ENCODE results near the gene POLR1B. TPM values are rescaled to one million over a fixed set of nuclear protein-coding genes. Genes with fewer than 3 reads are reported as not detected.

Gene POLR1B
- total and polyA plus RNA-seq, 5 donors = 3.1 to 13.8 (median 10.2) TPM

GRCh38 chr2:112583497-112584133, 41.4 kb downstream of the POLR1B start:
- peak overlapping the region; percentile 83 for H3K27ac ChIP-seq (ENCODE audit: low read length)
- ATAC-seq (peak in 1 of 2 donors; percentile 3), DNase-seq (no peak)
- WGBS = 33% methylated on average over 19 of the region's 19 CpGs
- peak overlapping the region; percentile 85 for H3K4me3 ChIP-seq (ENCODE audit: low read length)
- H3K4me1 ChIP-seq (ENCODE audit: control insufficient read depth, insufficient read depth, low read length) = peaks cover 7% of the 10 kb centered on the region
- intact Hi-C loops (cut with DNase I) = loop anchor here in 1 of 4 donors (5.0 kb wide), 1 partner anchor 101 kb away; the partner anchor contains the start of gene TTL
- no peaks in the 10 kb centered on the region for H3K27me3 ChIP-seq (ENCODE audit: control insufficient read depth, insufficient read depth)
- H3K9me3 ChIP-seq (ENCODE audit: control insufficient read depth, low read length) = no peaks in the 10 kb centered on the region

GRCh38 chr2:112584134-112584890, 42.0 kb downstream of the POLR1B start, which contains the start of gene CHCHD5:
Gene CHCHD5 (plus strand): TSS chr2:112584609. CDS start chr2:112584648, 39 bp downstream.
- peak within 1 kb of the TSS; percentile 99 for H3K27ac ChIP-seq (ENCODE audit: low read length)
- intact Hi-C loops (cut with DNase I) = loop anchor here in 1 of 4 donors (5.0 kb wide), 1 partner anchor 102 kb away; the partner anchor contains the start of gene TTL
- H3K9me3 ChIP-seq (ENCODE audit: control insufficient read depth, low read length) = no peaks in the 10 kb centered on the region
- H3K4me3 ChIP-seq (ENCODE audit: low read length) = peak within 1 kb of the TSS; percentile 85
- H3K4me1 ChIP-seq (ENCODE audit: control insufficient read depth, insufficient read depth, low read length) = peaks cover 7% of the 10 kb centered on the region
- DNase-seq (peak; percentile 97 to 98 (median 98)), ATAC-seq (peak; percentile 93 to 95)
- H3K27me3 ChIP-seq (ENCODE audit: control insufficient read depth, insufficient read depth) = no peaks in the 10 kb centered on the region
- WGBS = under 1% methylated on average over 54 of the region's 54 CpGs

GRCh38 chr2:112584891-112585250, 42.6 kb downstream of the POLR1B start:
- Histone ChIP-seq H3K27ac (ENCODE audit: low read length) (peak overlapping the region; percentile 99), H3K4me3 (ENCODE audit: low read length) (peak overlapping the region; percentile 85), H3K4me1 (ENCODE audit: control insufficient read depth, insufficient read depth, low read length) (peaks cover 7% of the 10 kb centered on the region), H3K27me3 (ENCODE audit: control insufficient read depth, insufficient read depth) (no peaks in the 10 kb centered on the region), H3K9me3 (ENCODE audit: control insufficient read depth, low read length) (no peaks in the 10 kb centered on the region)
- 63% methylated on average over 3 of the region's 3 CpGs for WGBS
- ATAC-seq = no peak
- no peak for DNase-seq
- intact Hi-C loops (cut with DNase I) = loop anchor here in 1 of 4 donors (5.0 kb wide), 1 partner anchor 103 kb away; the partner anchor contains the start of gene TTL

- 97% methylated on average over 3 of the region's 3 CpGs for WGBS
- peak overlapping the region; percentile 85 for H3K4me3 ChIP-seq (ENCODE audit: low read length)
- H3K4me1 ChIP-seq (ENCODE audit: control insufficient read depth, insufficient read depth, low read length) = peaks cover 7% of the 10 kb centered on the region
- intact Hi-C loops (cut with DNase I) = no loop called here
- no peak for DNase-seq
- peak overlapping the region; percentile 99 for H3K27ac ChIP-seq (ENCODE audit: low read length)
- no peaks in the 10 kb centered on the region for H3K27me3 ChIP-seq (ENCODE audit: control insufficient read depth, insufficient read depth)
- no peaks in the 10 kb centered on the region for H3K9me3 ChIP-seq (ENCODE audit: control insufficient read depth, low read length)
- no peak for ATAC-seq
Measured at GRCh38 chr2:112585400-112585799, 43.1 kb downstream of the POLR1B start.

GRCh38 chr2:112585873-112586464, 43.7 kb downstream of the POLR1B start:
- intact Hi-C loops (cut with DNase I) = no loop called here
- no peak overlapping the region for H3K27ac ChIP-seq (ENCODE audit: low read length)
- peaks cover 7% of the 10 kb centered on the region for H3K4me1 ChIP-seq (ENCODE audit: control insufficient read depth, insufficient read depth, low read length)
- H3K27me3 ChIP-seq (ENCODE audit: control insufficient read depth, insufficient read depth) = no peaks in the 10 kb centered on the region
- no peaks in the 10 kb centered on the region for H3K9me3 ChIP-seq (ENCODE audit: control insufficient read depth, low read length)
- WGBS = 97% methylated on average over 18 of the region's 18 CpGs
- H3K4me3 ChIP-seq (ENCODE audit: low read length) = no peak overlapping the region
- ATAC-seq = no peak
- peak in 2 of 3 donors; percentile 59 to 61 for DNase-seq

- 63% methylated on average over 6 of the region's 6 CpGs for WGBS
- DNase-seq (peak in 1 of 3 donors; percentile 59), ATAC-seq (no peak)
- Histone ChIP-seq H3K4me1 (ENCODE audit: control insufficient read depth, insufficient read depth, low read length) (peaks cover 7% of the 10 kb centered on the region), H3K27ac (ENCODE audit: low read length) (no peak overlapping the region), H3K9me3 (ENCODE audit: control insufficient read depth, low read length) (no peaks in the 10 kb centered on the region), H3K4me3 (ENCODE audit: low read length) (no peak overlapping the region), H3K27me3 (ENCODE audit: control insufficient read depth, insufficient read depth) (no peaks in the 10 kb centered on the region)
- intact Hi-C loops (cut with DNase I) = no loop called here
Measured at GRCh38 chr2:112588611-112589045, 46.4 kb downstream of the POLR1B start.

- DNase-seq (no peak), ATAC-seq (no peak)
- H3K4me1 ChIP-seq (ENCODE audit: control insufficient read depth, insufficient read depth, low read length) = peaks cover 2% of the 10 kb centered on the region
- H3K27ac ChIP-seq (ENCODE audit: low read length) = no peak overlapping the region
- no peaks in the 10 kb centered on the region for H3K9me3 ChIP-seq (ENCODE audit: control insufficient read depth, low read length)
- 88% methylated on average over 5 of the region's 5 CpGs for WGBS
- H3K27me3 ChIP-seq (ENCODE audit: control insufficient read depth, insufficient read depth) = no peaks in the 10 kb centered on the region
- intact Hi-C loops (cut with DNase I) = no loop called here
- H3K4me3 ChIP-seq (ENCODE audit: low read length) = no peak overlapping the region
Measured at GRCh38 chr2:112591413-112591812, 49.1 kb downstream of the POLR1B start.

- ATAC-seq (no peak), DNase-seq (no peak)
- H3K4me3 ChIP-seq (ENCODE audit: low read length) = no peak overlapping the region
- H3K9me3 ChIP-seq (ENCODE audit: control insufficient read depth, low read length) = no peaks in the 10 kb centered on the region
- H3K27me3 ChIP-seq (ENCODE audit: control insufficient read depth, insufficient read depth) = no peaks in the 10 kb centered on the region
- intact Hi-C loops (cut with DNase I) = no loop called here
- 88% methylated on average over 4 of the region's 4 CpGs for WGBS
- no peaks in the 10 kb centered on the region for H3K4me1 ChIP-seq (ENCODE audit: control insufficient read depth, insufficient read depth, low read length)
- no peak overlapping the region for H3K27ac ChIP-seq (ENCODE audit: low read length)
Measured at GRCh38 chr2:112593736-112594135, 51.5 kb downstream of the POLR1B start.

GRCh38 chr2:112597537-112598322, 55.5 kb downstream of the POLR1B start:
- ATAC-seq (no peak), DNase-seq (no peak)
- no peaks in the 10 kb centered on the region for H3K27me3 ChIP-seq (ENCODE audit: control insufficient read depth, insufficient read depth)
- no peak overlapping the region for H3K27ac ChIP-seq (ENCODE audit: low read length)
- no peak overlapping the region for H3K4me3 ChIP-seq (ENCODE audit: low read length)
- WGBS = 96% methylated on average over 10 of the region's 10 CpGs
- intact Hi-C loops (cut with DNase I) = no loop called here
- H3K9me3 ChIP-seq (ENCODE audit: control insufficient read depth, low read length) = no peaks in the 10 kb centered on the region
- H3K4me1 ChIP-seq (ENCODE audit: control insufficient read depth, insufficient read depth, low read length) = no peaks in the 10 kb centered on the region

- DNase-seq (no peak), ATAC-seq (no peak)
- H3K27me3 ChIP-seq (ENCODE audit: control insufficient read depth, insufficient read depth) = no peaks in the 10 kb centered on the region
- 81% methylated on average over 3 of the region's 3 CpGs for WGBS
- no peak overlapping the region for H3K4me3 ChIP-seq (ENCODE audit: low read length)
- intact Hi-C loops (cut with DNase I) = loop anchor here in 2 of 4 donors (2.0 to 5.0 kb wide), 2 partner anchors 126 to 127 kb away; no protein-coding TSS in a partner anchor
- H3K27ac ChIP-seq (ENCODE audit: low read length) = no peak overlapping the region
- H3K9me3 ChIP-seq (ENCODE audit: control insufficient read depth, low read length) = no peaks in the 10 kb centered on the region
- no peaks in the 10 kb centered on the region for H3K4me1 ChIP-seq (ENCODE audit: control insufficient read depth, insufficient read depth, low read length)
Measured at GRCh38 chr2:112600634-112601033, 58.4 kb downstream of the POLR1B start.

Measured in right cardiac atrium (tissue), 5 donors.